Measurements from ENCODE around the gene RASGRP4.

The RASGRP4 gene

DNA sequence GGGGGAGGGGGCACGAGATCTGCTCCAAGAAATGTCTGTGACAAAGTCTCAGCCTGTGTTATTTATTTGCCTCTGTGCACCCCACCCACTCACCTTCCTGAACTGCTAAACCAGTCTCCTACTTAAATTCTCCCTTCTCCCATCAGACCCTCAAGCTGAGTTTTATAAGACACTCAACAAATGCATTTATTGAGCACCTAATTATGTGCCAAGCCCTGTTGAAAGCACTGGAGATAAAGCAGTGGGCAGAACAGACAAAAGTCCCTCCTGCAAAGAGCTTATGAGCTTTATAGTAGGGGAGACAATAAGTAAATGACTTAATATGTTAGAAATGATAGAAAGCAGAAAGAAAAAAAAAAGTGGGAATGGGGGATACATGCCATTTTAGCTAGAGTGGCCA lies 26.5 kb downstream of the RASGRP4 start:
- Histone ChIP-seq H3K36me3 (ENCODE audit: control insufficient read depth in 2 of 2, insufficient read depth in 1 of 2, low read length in 2 of 2) (peaks cover 0 to 2% of the 10 kb centered on the region in 2 experiments; a peak in 1 of 3 replicates), H3K9me3 (ENCODE audit: control insufficient read depth, insufficient read depth, low read depth, low read length) (no peaks in the 10 kb centered on the region), H3K4me3 (ENCODE audit: low read depth, low read length) (no peak overlapping the region), H3K27ac (ENCODE audit: extremely low read depth, low read depth, low read length) (no peak overlapping the region), H3K4me1 (ENCODE audit: control insufficient read depth, insufficient read depth, low read length) (peaks cover 10% of the 10 kb centered on the region)
- POLR2A ChIA-PET, result interaction anchor here (1.1 to 1.3 kb wide), 3 partner anchors 8 to 230 kb away, joined by 3 to 5 read pairs (median 4); partner anchors contain the start of gene PSMD8
- CTCF ChIA-PET, result interaction anchor here (0.6 to 1.2 kb wide), 7 partner anchors 9 to 237 kb away, joined by 3 to 7 read pairs (median 3); partner anchors contain the start of gene CATSPERG
- TF ChIP-seq ZNF184 (tag by site-specific recombination; IDR thresholded peaks at IDR 0.05) (no peak), ZBTB1 (tag by site-specific recombination; IDR thresholded peaks at IDR 0.05) (no peak), ZNF354C (tag by site-specific recombination; IDR thresholded peaks at IDR 0.05; ENCODE audit: borderline replicate concordance, low read depth) (no peak), ZNF600 (tag by site-specific recombination; IDR thresholded peaks at IDR 0.05) (no peak), ZFHX2 (tag by site-specific recombination; conservative IDR thresholded peaks at IDR 0.05) (peak; percentile 48), ZSCAN16 (tag by site-specific recombination; IDR thresholded peaks at IDR 0.05) (no peak), ZNF416 (tag by site-specific recombination; IDR thresholded peaks at IDR 0.05) (no peak), ZNF664 (tag by site-specific recombination; IDR thresholded peaks at IDR 0.05) (peak; percentile 97), ZNF391 (tag by site-specific recombination; IDR thresholded peaks at IDR 0.05; ENCODE audit: borderline replicate concordance, low read depth) (no peak), ZNF510 (tag by site-specific recombination; IDR thresholded peaks at IDR 0.05; ENCODE audit: insufficient replicate concordance) (no peak), ZNF843 (tag by site-specific recombination; IDR thresholded peaks at IDR 0.05) (no peak), EGR2 (tag by site-specific recombination; IDR thresholded peaks at IDR 0.05; ENCODE audit: low read depth) (peak; percentile 31; the same call in 1 of the 2 replicates), ZNF169 (tag by site-specific recombination; IDR thresholded peaks at IDR 0.05) (no peak), ZNF211 (tag by site-specific recombination; IDR thresholded peaks at IDR 0.05; ENCODE audit: low read depth) (no peak)
- TF ChIP-seq, protein P1, sequence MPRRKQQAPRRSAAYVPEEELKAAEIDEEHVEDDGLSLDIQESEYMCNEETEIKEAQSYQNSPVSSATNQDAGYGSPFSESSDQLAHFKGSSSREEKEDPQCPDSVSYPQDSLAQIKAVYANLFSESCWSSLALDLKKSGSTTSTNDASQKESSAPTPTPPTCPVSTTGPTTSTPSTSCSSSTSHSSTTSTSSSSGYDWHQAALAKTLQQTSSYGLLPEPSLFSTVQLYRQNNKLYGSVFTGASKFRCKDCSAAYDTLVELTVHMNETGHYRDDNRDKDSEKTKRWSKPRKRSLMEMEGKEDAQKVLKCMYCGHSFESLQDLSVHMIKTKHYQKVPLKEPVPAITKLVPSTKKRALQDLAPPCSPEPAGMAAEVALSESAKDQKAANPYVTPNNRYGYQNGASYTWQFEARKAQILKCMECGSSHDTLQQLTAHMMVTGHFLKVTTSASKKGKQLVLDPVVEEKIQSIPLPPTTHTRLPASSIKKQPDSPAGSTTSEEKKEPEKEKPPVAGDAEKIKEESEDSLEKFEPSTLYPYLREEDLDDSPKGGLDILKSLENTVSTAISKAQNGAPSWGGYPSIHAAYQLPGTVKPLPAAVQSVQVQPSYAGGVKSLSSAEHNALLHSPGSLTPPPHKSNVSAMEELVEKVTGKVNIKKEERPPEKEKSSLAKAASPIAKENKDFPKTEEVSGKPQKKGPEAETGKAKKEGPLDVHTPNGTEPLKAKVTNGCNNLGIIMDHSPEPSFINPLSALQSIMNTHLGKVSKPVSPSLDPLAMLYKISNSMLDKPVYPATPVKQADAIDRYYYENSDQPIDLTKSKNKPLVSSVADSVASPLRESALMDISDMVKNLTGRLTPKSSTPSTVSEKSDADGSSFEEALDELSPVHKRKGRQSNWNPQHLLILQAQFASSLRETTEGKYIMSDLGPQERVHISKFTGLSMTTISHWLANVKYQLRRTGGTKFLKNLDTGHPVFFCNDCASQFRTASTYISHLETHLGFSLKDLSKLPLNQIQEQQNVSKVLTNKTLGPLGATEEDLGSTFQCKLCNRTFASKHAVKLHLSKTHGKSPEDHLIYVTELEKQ (tag by site-specific recombination; IDR thresholded peaks at IDR 0.05; ENCODE audit: borderline replicate concordance), result no peak
- TF ChIP-seq, protein P2, sequence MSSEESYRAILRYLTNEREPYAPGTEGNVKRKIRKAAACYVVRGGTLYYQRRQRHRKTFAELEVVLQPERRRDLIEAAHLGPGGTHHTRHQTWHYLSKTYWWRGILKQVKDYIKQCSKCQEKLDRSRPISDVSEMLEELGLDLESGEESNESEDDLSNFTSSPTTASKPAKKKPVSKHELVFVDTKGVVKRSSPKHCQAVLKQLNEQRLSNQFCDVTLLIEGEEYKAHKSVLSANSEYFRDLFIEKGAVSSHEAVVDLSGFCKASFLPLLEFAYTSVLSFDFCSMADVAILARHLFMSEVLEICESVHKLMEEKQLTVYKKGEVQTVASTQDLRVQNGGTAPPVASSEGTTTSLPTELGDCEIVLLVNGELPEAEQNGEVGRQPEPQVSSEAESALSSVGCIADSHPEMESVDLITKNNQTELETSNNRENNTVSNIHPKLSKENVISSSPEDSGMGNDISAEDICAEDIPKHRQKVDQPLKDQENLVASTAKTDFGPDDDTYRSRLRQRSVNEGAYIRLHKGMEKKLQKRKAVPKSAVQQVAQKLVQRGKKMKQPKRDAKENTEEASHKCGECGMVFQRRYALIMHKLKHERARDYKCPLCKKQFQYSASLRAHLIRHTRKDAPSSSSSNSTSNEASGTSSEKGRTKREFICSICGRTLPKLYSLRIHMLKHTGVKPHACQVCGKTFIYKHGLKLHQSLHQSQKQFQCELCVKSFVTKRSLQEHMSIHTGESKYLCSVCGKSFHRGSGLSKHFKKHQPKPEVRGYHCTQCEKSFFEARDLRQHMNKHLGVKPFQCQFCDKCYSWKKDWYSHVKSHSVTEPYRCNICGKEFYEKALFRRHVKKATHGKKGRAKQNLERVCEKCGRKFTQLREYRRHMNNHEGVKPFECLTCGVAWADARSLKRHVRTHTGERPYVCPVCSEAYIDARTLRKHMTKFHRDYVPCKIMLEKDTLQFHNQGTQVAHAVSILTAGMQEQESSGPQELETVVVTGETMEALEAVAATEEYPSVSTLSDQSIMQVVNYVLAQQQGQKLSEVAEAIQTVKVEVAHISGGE (tag by site-specific recombination; conservative IDR thresholded peaks at IDR 0.05; ENCODE audit: low read depth), result no peak
- TF ChIP-seq, protein P3, sequence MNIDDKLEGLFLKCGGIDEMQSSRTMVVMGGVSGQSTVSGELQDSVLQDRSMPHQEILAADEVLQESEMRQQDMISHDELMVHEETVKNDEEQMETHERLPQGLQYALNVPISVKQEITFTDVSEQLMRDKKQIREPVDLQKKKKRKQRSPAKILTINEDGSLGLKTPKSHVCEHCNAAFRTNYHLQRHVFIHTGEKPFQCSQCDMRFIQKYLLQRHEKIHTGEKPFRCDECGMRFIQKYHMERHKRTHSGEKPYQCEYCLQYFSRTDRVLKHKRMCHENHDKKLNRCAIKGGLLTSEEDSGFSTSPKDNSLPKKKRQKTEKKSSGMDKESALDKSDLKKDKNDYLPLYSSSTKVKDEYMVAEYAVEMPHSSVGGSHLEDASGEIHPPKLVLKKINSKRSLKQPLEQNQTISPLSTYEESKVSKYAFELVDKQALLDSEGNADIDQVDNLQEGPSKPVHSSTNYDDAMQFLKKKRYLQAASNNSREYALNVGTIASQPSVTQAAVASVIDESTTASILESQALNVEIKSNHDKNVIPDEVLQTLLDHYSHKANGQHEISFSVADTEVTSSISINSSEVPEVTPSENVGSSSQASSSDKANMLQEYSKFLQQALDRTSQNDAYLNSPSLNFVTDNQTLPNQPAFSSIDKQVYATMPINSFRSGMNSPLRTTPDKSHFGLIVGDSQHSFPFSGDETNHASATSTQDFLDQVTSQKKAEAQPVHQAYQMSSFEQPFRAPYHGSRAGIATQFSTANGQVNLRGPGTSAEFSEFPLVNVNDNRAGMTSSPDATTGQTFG (tag by site-specific recombination; IDR thresholded peaks at IDR 0.05; ENCODE audit: borderline replicate concordance), result no peak
- TF ChIP-seq, protein P4, sequence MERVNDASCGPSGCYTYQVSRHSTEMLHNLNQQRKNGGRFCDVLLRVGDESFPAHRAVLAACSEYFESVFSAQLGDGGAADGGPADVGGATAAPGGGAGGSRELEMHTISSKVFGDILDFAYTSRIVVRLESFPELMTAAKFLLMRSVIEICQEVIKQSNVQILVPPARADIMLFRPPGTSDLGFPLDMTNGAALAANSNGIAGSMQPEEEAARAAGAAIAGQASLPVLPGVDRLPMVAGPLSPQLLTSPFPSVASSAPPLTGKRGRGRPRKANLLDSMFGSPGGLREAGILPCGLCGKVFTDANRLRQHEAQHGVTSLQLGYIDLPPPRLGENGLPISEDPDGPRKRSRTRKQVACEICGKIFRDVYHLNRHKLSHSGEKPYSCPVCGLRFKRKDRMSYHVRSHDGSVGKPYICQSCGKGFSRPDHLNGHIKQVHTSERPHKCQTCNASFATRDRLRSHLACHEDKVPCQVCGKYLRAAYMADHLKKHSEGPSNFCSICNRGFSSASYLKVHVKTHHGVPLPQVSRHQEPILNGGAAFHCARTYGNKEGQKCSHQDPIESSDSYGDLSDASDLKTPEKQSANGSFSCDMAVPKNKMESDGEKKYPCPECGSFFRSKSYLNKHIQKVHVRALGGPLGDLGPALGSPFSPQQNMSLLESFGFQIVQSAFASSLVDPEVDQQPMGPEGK (tag by site-specific recombination; IDR thresholded peaks at IDR 0.05), result no peak
